Measurements from ENCODE around the gene SDHA.

SDHA gene

GRCh38 chr5:217494-218456 is at the start of gene SDHA, which contains the start of gene CCDC127:
Gene SDHA, plus strand, starts transcription at chr5:218320. Its CDS starts 36 bp downstream, at chr5:218356.
Gene CCDC127, minus strand, starts transcription at chr5:218153. Its CDS starts 1,304 bp downstream, at chr5:216849.
- DNase-seq (ENCODE audit: low read depth, low spot score): peak; percentile 94

DNA sequence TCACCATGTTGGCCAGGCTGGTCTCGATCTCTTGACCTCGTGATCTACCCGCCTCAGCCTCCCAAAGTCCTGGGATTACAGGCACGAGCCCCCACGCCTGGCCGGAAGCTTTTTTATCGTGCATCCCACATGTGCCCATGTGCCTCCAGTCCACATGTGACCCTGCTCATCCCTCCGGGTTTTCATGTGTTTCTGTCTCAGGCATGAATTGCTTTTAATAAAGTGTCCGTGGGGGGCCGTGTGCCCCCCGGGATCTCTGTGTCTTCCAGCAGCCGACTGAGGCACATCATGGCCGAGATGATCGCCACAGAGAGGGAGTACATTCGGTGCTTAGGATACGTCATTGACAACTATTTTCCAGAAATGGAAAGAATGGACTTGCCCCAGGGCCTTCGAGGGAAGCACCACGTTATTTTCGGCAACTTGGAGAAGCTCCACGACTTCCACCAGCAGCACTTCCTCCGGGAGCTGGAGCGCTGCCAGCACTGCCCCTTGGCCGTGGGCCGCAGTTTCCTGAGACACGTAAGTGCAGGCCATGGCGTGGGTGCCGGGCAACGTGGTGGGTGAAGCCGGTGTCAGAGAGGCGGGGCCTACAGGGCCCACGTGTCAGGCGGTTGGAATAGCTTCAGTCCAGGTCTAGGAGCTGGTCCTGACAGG is 48.9 kb upstream of the SDHA start:
- no peak for DNase-seq (ENCODE audit: low read depth, low spot score)

GRCh38 chr5:169728-170094 is 48.4 kb upstream of the SDHA start:
- DNase-seq (ENCODE audit: low read depth, low spot score): no peak

DNA sequence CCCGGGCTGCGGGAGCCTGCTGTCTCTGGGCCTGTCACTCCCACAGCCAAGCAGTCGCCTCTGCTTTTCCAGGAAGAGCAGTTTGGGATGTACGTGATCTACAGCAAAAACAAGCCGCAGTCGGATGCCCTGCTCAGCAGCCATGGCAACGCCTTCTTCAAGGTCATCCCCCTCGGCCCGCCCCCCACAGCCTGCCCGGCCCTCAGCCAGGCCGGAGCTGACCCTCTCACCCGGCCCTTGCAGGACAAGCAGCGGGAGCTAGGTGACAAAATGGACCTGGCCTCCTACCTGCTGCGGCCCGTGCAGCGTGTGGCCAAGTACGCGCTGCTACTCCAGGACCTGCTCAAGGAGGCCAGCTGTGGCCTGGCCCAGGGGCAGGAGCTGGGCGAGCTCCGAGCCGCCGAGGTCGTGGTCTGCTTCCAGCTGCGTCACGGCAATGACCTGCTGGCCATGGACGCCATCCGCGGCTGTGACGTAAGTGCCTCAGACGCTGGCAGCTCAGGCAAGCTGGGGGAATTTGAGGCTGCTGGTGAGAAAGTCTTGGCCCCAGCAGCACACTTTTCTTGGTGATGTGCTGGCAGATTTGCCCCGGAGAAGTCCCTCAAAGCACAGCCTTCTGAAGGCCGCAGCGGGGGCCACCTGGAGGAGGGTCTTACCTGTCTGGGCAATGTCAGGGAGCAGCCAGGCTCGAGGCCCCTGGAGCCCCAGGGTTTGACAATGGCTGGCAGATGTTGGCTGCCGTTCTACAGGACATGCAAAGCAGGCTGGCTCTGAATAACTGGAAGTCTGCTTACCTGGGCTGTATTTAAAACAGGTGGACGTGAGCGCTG is 46.9 kb upstream of the SDHA start:
- DNase-seq (ENCODE audit: low read depth, low spot score): no peak

GRCh38 chr5:171801-172331 is 46.3 kb upstream of the SDHA start:
- no peak for DNase-seq (ENCODE audit: low read depth, low spot score)

DNA sequence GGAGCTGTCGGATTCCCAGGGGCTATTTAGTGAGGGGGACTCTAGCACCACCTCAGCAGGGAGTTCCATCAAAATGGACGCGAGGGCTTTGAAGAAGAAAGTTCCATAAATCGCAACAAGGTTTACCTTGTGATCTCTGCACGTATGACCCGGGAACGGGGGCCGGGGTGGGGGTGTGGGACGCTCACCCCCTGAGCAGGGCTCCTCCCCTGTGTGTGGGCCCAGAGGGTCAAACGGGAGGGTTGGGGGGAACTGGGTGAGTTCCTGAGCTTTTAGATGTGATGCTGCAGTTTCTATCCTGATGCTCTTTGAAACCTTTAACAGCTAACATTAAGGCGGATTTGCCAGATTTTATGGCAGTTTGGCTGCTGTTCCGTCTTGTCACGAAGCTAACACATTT is 45.7 kb upstream of the SDHA start:
- DNase-seq (ENCODE audit: low read depth, low spot score): no peak

DNA sequence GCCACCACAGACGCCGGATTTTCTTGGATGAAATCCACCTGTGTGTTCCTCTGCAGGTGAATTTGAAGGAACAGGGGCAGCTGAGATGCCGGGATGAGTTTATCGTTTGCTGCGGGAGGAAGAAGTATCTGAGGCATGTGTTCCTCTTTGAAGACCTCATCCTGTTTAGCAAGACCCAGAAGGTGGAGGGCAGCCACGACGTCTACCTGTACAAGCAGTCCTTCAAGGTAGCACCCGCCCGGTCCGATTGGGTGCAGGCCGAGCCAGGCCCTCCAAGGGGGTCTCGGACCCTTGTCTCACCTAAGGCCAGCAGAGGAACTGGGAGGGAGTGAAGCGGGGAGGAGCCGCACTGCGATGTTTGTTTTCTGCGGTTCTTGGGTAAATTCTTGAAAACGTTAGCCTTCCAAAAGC is 45.3 kb upstream of the SDHA start:
- DNase-seq (ENCODE audit: low read depth, low spot score): no peak

GRCh38 chr5:173392-174290 is 44.5 kb upstream of the SDHA start:
- DNase-seq (ENCODE audit: low read depth, low spot score): no peak

DNA sequence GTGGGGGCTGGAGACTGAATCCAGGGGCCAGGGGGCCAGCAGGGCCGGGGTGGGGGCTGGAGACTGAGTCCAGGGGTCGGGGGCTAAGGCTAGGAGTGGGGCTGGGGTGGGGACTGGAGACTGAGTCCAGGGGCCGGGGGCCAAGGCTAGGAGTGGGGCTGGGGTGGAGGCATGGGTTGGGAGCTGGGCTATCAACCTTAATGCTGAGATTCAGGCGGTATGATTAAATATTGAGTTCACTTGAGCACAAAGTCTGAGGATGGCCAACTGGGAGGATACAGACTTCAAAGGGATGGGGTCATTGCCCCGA is 43.9 kb upstream of the SDHA start:
- no peak for DNase-seq (ENCODE audit: low read depth, low spot score)

DNA sequence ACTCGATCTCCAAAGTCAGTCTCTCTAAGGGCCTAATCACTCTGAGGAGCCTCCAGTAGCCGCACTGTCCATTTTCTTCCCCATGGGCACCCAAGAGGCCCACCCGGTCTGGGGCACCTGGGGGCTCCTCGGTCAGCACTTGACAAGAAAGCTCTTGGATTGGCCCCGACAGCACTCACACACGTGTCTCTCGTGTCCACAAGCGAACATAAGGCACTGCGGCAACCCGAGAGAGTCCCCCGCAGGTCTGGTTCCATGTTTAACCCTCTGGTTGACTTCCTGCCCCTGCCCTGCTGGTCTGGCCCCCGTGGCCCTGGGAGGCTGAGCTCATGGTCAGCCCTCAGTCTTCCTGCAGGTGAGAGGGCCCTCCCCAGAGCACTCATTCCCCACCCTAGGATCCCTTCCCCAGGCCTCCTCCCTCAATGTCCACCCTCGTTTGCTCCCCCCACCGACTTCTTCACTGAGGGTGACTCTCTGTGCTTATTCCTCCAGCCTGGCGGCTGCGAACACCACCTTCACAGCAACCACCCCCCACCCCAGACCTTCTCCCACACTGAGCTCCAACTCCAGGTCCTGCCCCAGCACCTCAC is 43.1 kb upstream of the SDHA start:
- no peak for DNase-seq (ENCODE audit: low read depth, low spot score)

DNA sequence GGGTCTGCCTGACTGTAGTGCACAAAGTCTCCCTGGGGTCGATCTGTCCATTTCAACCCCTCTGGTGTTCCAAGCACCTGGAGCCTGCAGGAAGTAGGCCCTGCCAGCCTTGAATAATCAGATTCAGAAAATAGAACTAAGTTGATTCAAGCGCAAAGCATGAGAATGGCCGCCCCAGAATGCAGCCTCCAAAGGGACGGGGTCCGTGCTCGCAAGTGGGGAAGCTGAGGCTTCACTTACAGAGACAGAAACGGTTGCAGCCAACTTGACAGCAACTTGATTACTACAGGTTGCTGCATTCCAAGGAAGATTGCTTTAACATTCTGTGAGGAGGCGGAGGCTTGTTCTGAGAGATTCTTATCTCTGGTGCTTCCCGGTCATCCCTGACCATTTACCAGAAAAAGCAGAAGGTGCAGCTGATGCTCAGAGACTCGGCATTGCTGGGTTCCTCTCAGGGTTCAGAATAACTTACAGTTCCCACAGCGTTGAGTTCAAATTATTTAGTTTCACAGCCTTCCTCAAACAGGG is 41.8 kb upstream of the SDHA start:
- no peak for DNase-seq (ENCODE audit: low read depth, low spot score)

DNA sequence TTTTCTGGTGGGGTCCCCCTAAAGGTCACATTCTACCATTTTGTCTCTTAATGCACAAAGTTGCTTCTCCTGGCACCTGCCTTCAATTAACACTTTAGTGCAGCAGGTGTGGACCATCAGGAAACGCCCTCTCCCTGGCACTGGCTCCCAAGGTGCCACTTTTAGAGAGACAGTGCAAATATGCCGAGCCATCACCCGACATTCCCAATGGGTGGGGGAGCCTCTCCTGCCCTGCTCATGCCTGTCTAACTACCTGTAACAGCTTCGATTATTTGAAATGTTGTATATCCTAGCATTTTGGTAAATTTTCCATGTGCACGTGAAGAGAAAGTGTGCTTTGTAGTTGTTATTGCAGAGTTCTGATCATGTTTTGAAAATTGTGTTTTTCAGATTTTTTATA is 40.0 kb upstream of the SDHA start:
- DNase-seq (ENCODE audit: low read depth, low spot score): no peak

- no peak for DNase-seq (ENCODE audit: low read depth, low spot score)
Observed at GRCh38 chr5:179401-179800, 38.7 kb upstream of the SDHA start.

GRCh38 chr5:180286-180918 is 37.7 kb upstream of the SDHA start:
- no peak for DNase-seq (ENCODE audit: low read depth, low spot score)

DNA sequence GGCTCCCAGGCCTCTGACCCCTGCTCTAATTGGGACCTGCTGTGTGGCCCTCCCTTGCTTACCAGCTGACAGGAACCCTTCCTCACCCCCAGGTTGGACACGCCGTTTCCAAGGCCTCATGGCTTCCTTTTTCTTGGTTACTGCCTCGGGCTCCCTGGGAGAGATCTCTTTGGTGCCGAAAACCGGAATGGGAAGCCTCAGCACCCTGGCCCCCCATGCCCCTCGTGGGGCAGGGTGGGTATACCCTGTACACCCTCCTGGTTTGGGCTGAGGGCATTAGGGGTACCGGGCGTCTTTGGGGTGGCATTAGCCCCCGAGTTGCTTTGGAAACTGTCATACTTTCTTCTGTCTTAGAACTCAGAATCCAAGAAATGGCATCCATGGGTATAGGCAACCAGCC is 37.0 kb upstream of the SDHA start:
- no peak for DNase-seq (ENCODE audit: low read depth, low spot score)

DNA sequence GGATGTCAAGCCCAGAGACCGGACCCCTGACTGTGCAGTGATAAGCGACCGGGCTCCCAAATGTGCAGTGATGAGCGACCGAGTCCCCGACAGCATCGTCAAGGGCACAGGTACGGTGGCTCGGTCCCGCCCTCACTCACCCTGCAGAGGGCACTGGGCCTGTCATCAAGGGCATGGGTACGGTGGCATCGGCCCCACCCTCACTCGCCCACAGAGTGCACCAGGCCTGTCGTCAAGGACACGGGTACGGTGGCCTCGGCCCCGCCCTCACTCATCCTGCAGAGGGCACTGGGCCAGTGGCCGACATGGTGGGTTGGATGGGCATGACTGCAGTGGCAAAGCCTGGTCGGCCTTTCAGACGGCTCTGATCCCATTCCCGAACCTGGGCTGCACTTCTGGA is 36.6 kb upstream of the SDHA start:
- DNase-seq (ENCODE audit: low read depth, low spot score): no peak

DNA sequence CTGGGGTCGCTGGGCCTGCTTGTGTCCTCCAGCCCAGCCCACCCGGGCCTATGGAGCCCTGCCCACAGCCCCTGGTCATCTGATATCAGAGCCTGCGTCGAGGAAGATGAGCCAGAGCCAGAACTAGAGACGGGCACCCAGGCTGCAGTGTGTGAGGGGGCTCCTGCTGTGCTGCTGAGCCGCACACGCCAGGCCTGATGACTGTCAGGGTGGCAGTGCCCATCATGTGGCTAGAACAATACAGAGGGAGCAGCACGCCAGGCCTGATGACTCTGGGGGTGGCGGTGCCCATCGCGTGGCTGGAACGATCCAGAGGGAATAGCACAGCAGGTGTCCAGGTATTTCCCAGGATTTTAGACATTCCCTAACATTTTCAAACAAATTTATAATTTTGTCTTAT is 36.0 kb upstream of the SDHA start:
- DNase-seq (ENCODE audit: low read depth, low spot score): no peak

- no peak for DNase-seq (ENCODE audit: low read depth, low spot score)
Observed at GRCh38 chr5:184471-184870, 33.6 kb upstream of the SDHA start.

DNA sequence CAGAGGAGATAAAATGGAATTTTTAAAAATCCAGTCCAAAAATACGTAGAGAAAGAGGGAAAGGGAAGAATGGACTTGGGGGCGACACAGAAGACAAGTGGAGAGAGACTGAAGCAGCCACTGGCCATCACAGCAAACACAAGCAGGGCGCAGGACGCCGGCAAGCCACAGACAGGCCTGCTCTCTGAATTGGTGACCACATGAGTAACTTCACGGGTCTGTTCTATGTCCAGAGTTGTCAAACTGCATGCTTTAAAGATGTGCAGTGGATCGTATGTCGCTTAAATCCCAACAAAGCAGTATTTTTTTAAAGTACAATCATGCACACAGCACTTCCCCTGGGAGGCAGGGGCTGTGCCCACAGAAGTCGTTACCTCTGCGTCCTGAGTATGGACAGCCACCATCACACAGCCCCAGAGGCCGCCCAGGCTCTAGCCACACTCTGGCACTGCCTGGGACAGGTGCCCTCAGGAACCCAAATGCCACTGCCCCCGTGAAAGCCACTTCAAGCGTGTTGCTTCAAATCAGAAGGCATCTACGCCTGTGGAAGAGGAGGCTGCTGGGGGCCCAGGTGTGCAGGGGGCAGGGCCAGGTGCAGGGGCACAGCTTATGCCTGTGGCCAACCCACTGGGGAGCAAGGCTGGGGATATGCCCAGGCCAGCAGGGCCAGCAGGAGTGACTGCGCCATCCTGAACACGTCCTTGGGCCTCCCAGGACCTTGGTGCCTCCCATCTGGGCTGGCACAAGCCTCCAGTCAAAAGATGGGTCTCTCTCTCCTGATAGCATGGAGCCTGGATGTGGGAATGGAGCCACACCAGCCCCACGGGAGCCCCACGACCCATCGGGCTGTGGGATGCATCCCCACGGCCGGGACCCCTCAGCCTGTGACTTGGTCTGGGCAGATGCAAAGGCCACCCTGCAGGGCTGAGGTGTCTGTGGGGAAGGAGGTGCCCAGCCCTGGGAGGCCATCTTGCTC is 32.7 kb upstream of the SDHA start:
- no peak for DNase-seq (ENCODE audit: low read depth, low spot score)
